Heart left ventricle (tissue), 13 donors: ENCODE results near the gene SLC16A9.

Source experiments
- POLR2A ChIP-seq, 2 donors: fragments of 450-650 bp; IDR thresholded peaks; one replicate each; pipeline ENCODE4 v1.6.1; 2017; ENCODE audit warnings: antibody characterized with exemption in 2 of 2, mild to moderate bottlenecking in 2 of 2, moderate library complexity in 2 of 2
- TF ChIP-seq, protein P1 (sequence below), 12 donors: fragments of 200-600 bp; sonication (generic) in 4 of 12; IDR thresholded peaks; one replicate each; pipeline versions ENCODE4 v1.5.0 to v1.8.0; 2018 to 2022; ENCODE audit warnings: antibody characterized with exemption in 12 of 12, mild to moderate bottlenecking in 5 of 12
- donor health status: ischemic (EF 13 %, LVEDD 7.1; RV severe dilation, severe dysfunction).
- donor health status: DM: no; HTN: yes; CAD: no.
- donor health status: DM: no; HTN: no; CAD: no.
- donor health status: ischemic (EF 25% LVEDD 6.9; RV normal size, moderate dysfunction).
- donor health status: ischemic (EF 25% LVEDD 5.7; RV mildly dilated, moderate dysfunction).
- donor health status: ischemic (EF 35%, LVEDD 5.7; RV mildly dilated, moderate dysfunction).
- donor health status: nonischemic (EF 11% LVEDD 7.7; RV severe dilation, severe dysfunction).
- donor health status: DM: yes; HTN: yes; CAD: no.
- donor health status: PGD.
- donor health status: ischemic (EF 29% LVEDD 5.4; RV normal size, mild dysfunction).
- donor health status: nonischemic (EF 23%, LVEDD 6.1; RV moderate dilation, normal function).

DNA sequence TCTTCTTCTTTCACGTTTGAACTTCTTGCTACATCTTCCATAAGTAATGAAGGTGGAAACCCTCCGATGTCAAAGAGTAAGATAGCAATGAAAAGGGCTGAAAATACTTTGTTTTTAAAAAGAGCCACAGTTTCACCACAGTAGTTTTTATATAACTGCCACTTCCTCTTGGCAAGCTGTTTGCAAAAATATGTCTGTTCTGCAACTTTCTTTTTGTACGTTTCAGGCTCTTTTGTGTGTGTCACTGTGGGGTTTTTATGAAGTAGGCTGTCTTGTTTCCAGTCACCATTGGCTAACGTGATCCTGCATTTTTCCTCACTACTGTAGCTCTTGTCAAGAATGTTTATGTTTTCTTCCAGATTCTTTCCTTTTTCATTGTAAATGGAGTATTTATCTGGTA, 55.6 kb downstream of the SLC16A9 start:
- TF ChIP-seq, protein P1, sequence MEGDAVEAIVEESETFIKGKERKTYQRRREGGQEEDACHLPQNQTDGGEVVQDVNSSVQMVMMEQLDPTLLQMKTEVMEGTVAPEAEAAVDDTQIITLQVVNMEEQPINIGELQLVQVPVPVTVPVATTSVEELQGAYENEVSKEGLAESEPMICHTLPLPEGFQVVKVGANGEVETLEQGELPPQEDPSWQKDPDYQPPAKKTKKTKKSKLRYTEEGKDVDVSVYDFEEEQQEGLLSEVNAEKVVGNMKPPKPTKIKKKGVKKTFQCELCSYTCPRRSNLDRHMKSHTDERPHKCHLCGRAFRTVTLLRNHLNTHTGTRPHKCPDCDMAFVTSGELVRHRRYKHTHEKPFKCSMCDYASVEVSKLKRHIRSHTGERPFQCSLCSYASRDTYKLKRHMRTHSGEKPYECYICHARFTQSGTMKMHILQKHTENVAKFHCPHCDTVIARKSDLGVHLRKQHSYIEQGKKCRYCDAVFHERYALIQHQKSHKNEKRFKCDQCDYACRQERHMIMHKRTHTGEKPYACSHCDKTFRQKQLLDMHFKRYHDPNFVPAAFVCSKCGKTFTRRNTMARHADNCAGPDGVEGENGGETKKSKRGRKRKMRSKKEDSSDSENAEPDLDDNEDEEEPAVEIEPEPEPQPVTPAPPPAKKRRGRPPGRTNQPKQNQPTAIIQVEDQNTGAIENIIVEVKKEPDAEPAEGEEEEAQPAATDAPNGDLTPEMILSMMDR (IDR thresholded peaks at IDR 0.05): no peak
- no peak for TF ChIP-seq POLR2A (IDR thresholded peaks at IDR 0.05)
